B cell (primary cell): ENCODE data around the gene ZNF777. TPM values are rescaled to one million over a fixed set of nuclear protein-coding genes. Genes with fewer than 3 reads are reported as not detected.

ENCODE experiments used
- ATAC-seq: fragments of 200-7000 bp; cut with Tn5 transposase; one replicate; pipeline ENCODE4 v1.10.0; 2021; ENCODE audit warnings: low read depth, mild to moderate bottlenecking, moderate number of reproducible peaks, moderate library complexity
- CTCF ChIA-PET: fragments of 350-600 bp; sonication (Branson Sonifier 250); formaldehyde crosslinking; loops from one replicate; lab custom pipeline; 2021; ENCODE audit warnings: antibody characterized with exemption, inconsistent platforms; lab: Charles Lee
- POLR2A ChIA-PET: fragments of 350-600 bp; sonication (Branson Sonifier 250); formaldehyde crosslinking; loops from one replicate; lab custom pipeline; 2021; ENCODE audit warnings: antibody characterized with exemption; lab: Charles Lee
- DNase-seq: peaks from one replicate; pipeline ENCODE4 v3.0.0; 2013
- H2AFZ ChIP-seq: 2 replicates; pipeline ENCODE4 v1.6.1; 2012; ENCODE audit warnings: mild to moderate bottlenecking, low read depth, low read length; ENCODE audit not compliant: insufficient read depth, poor library complexity, severe bottlenecking
- H3K27ac ChIP-seq, 2 donors: 1 replicate in 1 of 2; 2 replicates in 1 of 2; pipeline ENCODE4 v1.5.1; 2012 to 2013; ENCODE audit warnings: low read length in 2 of 2, mild to moderate bottlenecking in 2 of 2, moderate library complexity in 1 of 2
- H3K27me3 ChIP-seq, 4 experiments: fragments of 200-600 bp in 1 of 4; sonication (generic) in 1 of 4; replicated peaks in 1 of 4; 1 replicate in 2 of 4; 2 replicates in 2 of 4; pipeline versions ENCODE4 v1.6.1 to v1.7.0; 2013 to 2016; ENCODE audit warnings: low read length in 3 of 4, mild to moderate bottlenecking in 2 of 4, mixed read lengths in 1 of 4, moderate library complexity in 1 of 4; ENCODE audit not compliant: insufficient read depth in 4 of 4, control insufficient read depth in 3 of 4; ENCODE audit errors: control extremely low read depth in 1 of 4
- H3K36me3 ChIP-seq, 2 experiments: replicated peaks in 1 of 2; 1 replicate in 1 of 2; 2 replicates in 1 of 2; pipeline versions ENCODE4 v1.6.1 to v1.7.1; 2013; ENCODE audit warnings: low read length in 1 of 2; ENCODE audit not compliant: insufficient read depth in 2 of 2, control insufficient read depth in 1 of 2; ENCODE audit errors: control extremely low read depth in 1 of 2, extremely low read depth in 1 of 2
- H3K4me1 ChIP-seq, 2 donors: fragments of 200-600 bp in 1 of 2; sonication (generic) in 1 of 2; 1 replicate in 1 of 2; 2 replicates in 1 of 2; pipeline versions ENCODE4 v1.5.1 to v1.6.1; 2013 to 2017; ENCODE audit warnings: low read length in 2 of 2; ENCODE audit not compliant: control insufficient read depth in 2 of 2, insufficient read depth in 2 of 2
- H3K4me2 ChIP-seq: replicated peaks from 2 replicates; pipeline ENCODE3; 2012; ENCODE audit warnings: mild to moderate bottlenecking, low read depth, low read length; ENCODE audit not compliant: poor library complexity, severe bottlenecking
- H3K4me3 ChIP-seq, 5 experiments: fragments of 200-600 bp in 1 of 5; sonication (generic) in 1 of 5; 1 replicate in 3 of 5; 2 replicates in 2 of 5; pipeline versions ENCODE4 v1.5.1 to v1.7.0; 2011 to 2016; ENCODE audit warnings: low read length in 4 of 5, mild to moderate bottlenecking in 4 of 5, low read depth in 2 of 5, control low read depth in 1 of 5, moderate library complexity in 1 of 5; ENCODE audit not compliant: insufficient read depth in 1 of 5; ENCODE audit errors: control extremely low read depth in 1 of 5, extremely low read depth in 1 of 5
- H3K79me2 ChIP-seq: fragments of 200-600 bp; sonication (generic); one replicate; pipeline ENCODE4 v1.6.0; 2016; ENCODE audit warnings: low read length; ENCODE audit not compliant: control insufficient read depth, insufficient read depth
- H3K9ac ChIP-seq: fragments of 200-600 bp; sonication (generic); 2 replicates; pipeline ENCODE4 v1.6.1; 2017; ENCODE audit warnings: mild to moderate bottlenecking, low read length, moderate library complexity
- H3K9me3 ChIP-seq, 3 donors: one replicate each; pipeline versions ENCODE4 v1.6.1 to v1.7.1; 2013; ENCODE audit warnings: low read length in 2 of 3; ENCODE audit not compliant: control insufficient read depth in 2 of 3, insufficient read depth in 1 of 3; ENCODE audit errors: control extremely low read depth in 1 of 3
- H4K20me1 ChIP-seq: 2 replicates; pipeline ENCODE4 v1.6.0; 2012; ENCODE audit warnings: mild to moderate bottlenecking, low read length; ENCODE audit not compliant: insufficient read depth, control insufficient read depth, poor library complexity, severe bottlenecking
- H3K27ac Mint-ChIP-seq: one replicate; pipeline ENCODE4 v1.8.0; 2021; ENCODE audit warnings: mixed read lengths
- H3K27me3 Mint-ChIP-seq: one replicate; pipeline ENCODE4 v1.8.0; 2021; ENCODE audit warnings: mixed read lengths
- H3K4me1 Mint-ChIP-seq: one replicate; pipeline ENCODE4 v1.8.0; 2021; ENCODE audit warnings: mixed read lengths
- H3K4me3 Mint-ChIP-seq: one replicate; pipeline ENCODE4 v1.8.0; 2021; ENCODE audit warnings: mixed read lengths
- H3K9me3 Mint-ChIP-seq: one replicate; pipeline ENCODE4 v1.8.0; 2022; ENCODE audit warnings: mixed read lengths; ENCODE audit not compliant: insufficient read depth
- EZH2 ChIP-seq: IDR thresholded peaks from 2 replicates; pipeline ENCODE4 v1.6.1; 2012; ENCODE audit warnings: borderline replicate concordance, low read depth, mild to moderate bottlenecking, moderate library complexity, low read length; ENCODE audit not compliant: insufficient read depth, poor library complexity, severe bottlenecking
- WGBS: methylation state at CpG from one replicate; pipeline ENCODE4 v1.1.5; 2013; ENCODE audit warnings: missing lambda C conversion rate; ENCODE audit not compliant: insufficient coverage; 5-methylcytosine and 5-hydroxymethylcytosine counted together
- intact Hi-C: fragments of 100-400 bp; cut with micrococcal nuclease; formaldehyde crosslinking; loops from one replicate; pipeline ENCODE4 v1.10.0; 2022
- polyA plus RNA-seq: library from polyadenylated mRNA; depleted of rRNA; stranded (reverse); fragments of >200 nt; gene quantifications from 2 replicates; pipeline ENCODE4 v1.2.3, GENCODE V29; 2012
- total RNA-seq, 2 donors: library from RNA; stranded (reverse); fragments of 120-200 nt in 1 of 2; gene quantifications; 1 replicate in 1 of 2; 2 replicates in 1 of 2; pipeline versions ENCODE4 v1.2.3 to v1.2.4, GENCODE V29; 2013 to 2022
- TF ChIP-seq, protein P1 (sequence below): fragments of 200-600 bp; IDR thresholded peaks from one replicate; pipeline ENCODE4 v1.8.0; 2022; ENCODE audit warnings: antibody characterized with exemption, mild to moderate bottlenecking

Gene ZNF777
- total and polyA plus RNA-seq, 2 donors (not counting 1 experiment from before 2014, with no cell fraction given): 8.3 to 16.0 TPM

DNA sequence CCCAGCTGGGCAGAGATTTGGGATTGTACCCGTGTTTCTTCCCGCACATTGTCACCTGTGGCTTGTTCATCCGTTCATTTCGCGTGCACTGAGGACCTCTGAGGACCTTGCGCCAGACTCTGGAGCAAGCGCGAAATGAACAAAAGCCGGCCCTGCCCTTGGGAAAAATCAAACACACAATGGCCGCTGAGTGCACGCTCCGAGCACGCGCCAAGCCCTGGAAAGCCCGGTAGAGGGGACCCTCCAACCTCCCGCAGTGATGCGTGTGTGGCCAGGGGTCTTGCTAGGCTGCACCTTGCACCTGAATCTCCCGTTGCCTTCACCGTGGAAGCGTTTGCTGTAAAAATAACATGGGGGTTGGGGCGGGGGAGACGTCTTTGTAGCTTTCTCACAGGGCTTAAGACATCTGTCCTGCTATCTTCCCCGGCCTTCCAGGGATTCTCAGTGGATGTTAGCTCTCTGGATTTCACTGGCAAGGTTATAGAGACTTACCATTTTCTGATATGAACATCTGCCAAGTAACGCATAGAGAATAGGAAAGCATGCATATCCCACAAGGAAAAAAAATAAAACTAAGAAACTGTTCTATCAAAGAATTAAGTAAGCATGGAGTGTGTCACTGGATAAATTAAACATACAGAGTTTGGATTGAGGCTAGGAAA lies 37.3 kb downstream of the ZNF777 start:
- DNase-seq (no peak), ATAC-seq (no peak)
- no peaks in the 10 kb centered on the region for H3K9me3 Mint-ChIP-seq
- ChIA-PET CTCF (interaction anchor here (0.9 to 3.3 kb wide), 7 partner anchors 36 to 320 kb away, joined by 3 to 41 read pairs (median 10); partner anchors contain the start of genes ZNF398 and ZNF777), POLR2A (no interaction called here)
- Histone ChIP-seq H3K4me1 (peaks cover 10 to 12% of the 10 kb centered on the region in 2 donors), H2AFZ (peak overlapping the region; percentile 93), H3K36me3 (no peaks in the 10 kb centered on the region), H3K79me2 (no peaks in the 10 kb centered on the region), H4K20me1 (no peaks in the 10 kb centered on the region), H3K4me2 (peak overlapping the region; percentile 95), H3K9me3 (no peaks in the 10 kb centered on the region), H3K4me3 (peak overlapping the region in 4 of 5 experiments; percentile 58 to 71 (median 61)), H3K27ac (no peak overlapping the region), H3K27me3 (no peaks in the 10 kb centered on the region), H3K9ac (no peak overlapping the region)
- H3K27ac Mint-ChIP-seq: peak overlapping the region; percentile 56
- H3K27me3 Mint-ChIP-seq: no peaks in the 10 kb centered on the region
- peaks cover 8% of the 10 kb centered on the region for H3K4me1 Mint-ChIP-seq
- no peak for TF ChIP-seq EZH2
- TF ChIP-seq, protein P1, sequence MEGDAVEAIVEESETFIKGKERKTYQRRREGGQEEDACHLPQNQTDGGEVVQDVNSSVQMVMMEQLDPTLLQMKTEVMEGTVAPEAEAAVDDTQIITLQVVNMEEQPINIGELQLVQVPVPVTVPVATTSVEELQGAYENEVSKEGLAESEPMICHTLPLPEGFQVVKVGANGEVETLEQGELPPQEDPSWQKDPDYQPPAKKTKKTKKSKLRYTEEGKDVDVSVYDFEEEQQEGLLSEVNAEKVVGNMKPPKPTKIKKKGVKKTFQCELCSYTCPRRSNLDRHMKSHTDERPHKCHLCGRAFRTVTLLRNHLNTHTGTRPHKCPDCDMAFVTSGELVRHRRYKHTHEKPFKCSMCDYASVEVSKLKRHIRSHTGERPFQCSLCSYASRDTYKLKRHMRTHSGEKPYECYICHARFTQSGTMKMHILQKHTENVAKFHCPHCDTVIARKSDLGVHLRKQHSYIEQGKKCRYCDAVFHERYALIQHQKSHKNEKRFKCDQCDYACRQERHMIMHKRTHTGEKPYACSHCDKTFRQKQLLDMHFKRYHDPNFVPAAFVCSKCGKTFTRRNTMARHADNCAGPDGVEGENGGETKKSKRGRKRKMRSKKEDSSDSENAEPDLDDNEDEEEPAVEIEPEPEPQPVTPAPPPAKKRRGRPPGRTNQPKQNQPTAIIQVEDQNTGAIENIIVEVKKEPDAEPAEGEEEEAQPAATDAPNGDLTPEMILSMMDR: no peak
- intact Hi-C loops: loop anchor here (5.0 to 10.0 kb wide), 2 partner anchors 184 to 981 kb away; a partner anchor contains a TSS
- H3K4me3 Mint-ChIP-seq: peak overlapping the region; percentile 77
- 68% methylated on average over 22 of the region's 24 CpGs for WGBS

DNA sequence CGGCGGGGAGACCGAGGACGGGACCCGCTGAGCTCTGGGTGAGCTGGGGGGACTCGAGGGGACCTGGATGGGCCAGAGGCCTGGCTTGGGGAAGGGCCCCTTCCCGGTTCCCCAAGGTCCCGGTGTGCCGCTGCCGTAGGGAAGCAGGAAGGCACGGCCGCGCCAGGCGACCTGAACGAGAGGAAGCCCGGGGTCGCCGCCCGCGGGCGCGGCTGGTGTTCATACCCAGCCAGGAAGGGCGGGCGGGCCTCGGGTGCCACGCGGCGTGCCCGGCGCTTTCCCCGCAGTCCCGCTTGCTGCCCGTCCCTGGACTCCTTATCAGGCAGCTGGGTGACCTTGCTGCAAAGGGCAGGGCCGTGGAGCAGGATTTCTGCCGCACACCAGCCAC lies 38.0 kb downstream of the ZNF777 start:
- peak; percentile 2 for ATAC-seq

More for the DNA sequence above, 38.0 kb downstream of the ZNF777 start:
- Mint-ChIP-seq H3K27me3 (no peaks in the 10 kb centered on the region), H3K9me3 (no peaks in the 10 kb centered on the region), H3K4me1 (peaks cover 8% of the 10 kb centered on the region), H3K4me3 (peak overlapping the region; percentile 77), H3K27ac (peak overlapping the region; percentile 59)
- ChIA-PET POLR2A (interaction anchor here (0.7 kb wide), 1 partner anchor 228 kb away, joined by 3 read pairs; the partner anchor contains the start of gene ZNF282), CTCF (interaction anchor here (0.6 to 3.3 kb wide), 11 partner anchors 31 to 297 kb away, joined by 3 to 41 read pairs (median 3); partner anchors contain the start of genes ZNF398, ZNF425, ZNF777 and ZNF783)
- Histone ChIP-seq H4K20me1 (no peaks in the 10 kb centered on the region), H3K4me1 (peaks cover 10 to 12% of the 10 kb centered on the region in 2 donors), H3K36me3 (no peaks in the 10 kb centered on the region), H3K4me2 (peak overlapping the region; percentile 95), H3K27me3 (no peaks in the 10 kb centered on the region), H3K9me3 (no peaks in the 10 kb centered on the region), H3K9ac (peak overlapping the region; percentile 69), H2AFZ (peak overlapping the region; percentile 93), H3K27ac (peak overlapping the region; percentile 20 to 60), H3K79me2 (no peaks in the 10 kb centered on the region), H3K4me3 (peak overlapping the region in 4 of 5 experiments; percentile 58 to 71 (median 61))
- DNase-seq: no peak
- WGBS: 2% methylated on average over 35 of the region's 35 CpGs
- TF ChIP-seq EZH2: no peak
- TF ChIP-seq, protein P1: no peak
- intact Hi-C loops: loop anchor here (1.0 to 10.0 kb wide), 10 partner anchors 37 to 982 kb away; partner anchors contain the start of genes ZNF212, ZNF398, ZNF425 and ZNF746
